DOHH2 (cell line): ENCODE measurements around the gene TRIM68.

ENCODE experiments used
- EZH2phosphoT487 ChIP-seq: fragments of 200-600 bp; sonication (generic); IDR thresholded peaks from 2 replicates; pipeline ENCODE4 v1.6.1; 2017; ENCODE audit warnings: borderline replicate concordance, mild to moderate bottlenecking, antibody characterized with exemption, low read length, moderate library complexity, mixed read lengths
- TF ChIP-seq, protein P1 (sequence below): fragments of 200-600 bp; sonication (generic); IDR thresholded peaks from one replicate; pipeline ENCODE4 v1.5.1; 2014; ENCODE audit warnings: antibody characterized with exemption, mild to moderate bottlenecking, low read depth, low read length; ENCODE audit not compliant: poor library complexity, severe bottlenecking

DNA sequence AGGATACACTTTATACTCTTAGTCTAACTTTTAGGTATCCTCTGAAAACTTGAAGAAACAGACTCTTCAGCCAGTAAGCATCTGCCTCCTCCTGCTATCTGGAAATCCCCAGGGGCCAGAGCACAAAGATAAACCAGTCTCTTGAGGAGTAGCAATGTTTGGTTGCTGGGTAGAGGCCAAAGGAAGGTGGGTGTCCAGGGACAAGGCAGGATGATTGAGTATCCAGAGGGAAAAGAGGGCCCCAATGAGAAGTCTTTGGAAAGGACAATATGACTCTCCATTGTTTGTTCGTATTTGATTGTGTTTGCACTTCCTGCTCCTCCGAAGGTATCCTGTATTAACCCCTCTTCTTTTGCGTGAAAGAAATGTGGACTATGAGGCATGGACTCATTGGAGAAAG, 19.0 kb downstream of the TRIM68 start:
- TF ChIP-seq, protein P1, sequence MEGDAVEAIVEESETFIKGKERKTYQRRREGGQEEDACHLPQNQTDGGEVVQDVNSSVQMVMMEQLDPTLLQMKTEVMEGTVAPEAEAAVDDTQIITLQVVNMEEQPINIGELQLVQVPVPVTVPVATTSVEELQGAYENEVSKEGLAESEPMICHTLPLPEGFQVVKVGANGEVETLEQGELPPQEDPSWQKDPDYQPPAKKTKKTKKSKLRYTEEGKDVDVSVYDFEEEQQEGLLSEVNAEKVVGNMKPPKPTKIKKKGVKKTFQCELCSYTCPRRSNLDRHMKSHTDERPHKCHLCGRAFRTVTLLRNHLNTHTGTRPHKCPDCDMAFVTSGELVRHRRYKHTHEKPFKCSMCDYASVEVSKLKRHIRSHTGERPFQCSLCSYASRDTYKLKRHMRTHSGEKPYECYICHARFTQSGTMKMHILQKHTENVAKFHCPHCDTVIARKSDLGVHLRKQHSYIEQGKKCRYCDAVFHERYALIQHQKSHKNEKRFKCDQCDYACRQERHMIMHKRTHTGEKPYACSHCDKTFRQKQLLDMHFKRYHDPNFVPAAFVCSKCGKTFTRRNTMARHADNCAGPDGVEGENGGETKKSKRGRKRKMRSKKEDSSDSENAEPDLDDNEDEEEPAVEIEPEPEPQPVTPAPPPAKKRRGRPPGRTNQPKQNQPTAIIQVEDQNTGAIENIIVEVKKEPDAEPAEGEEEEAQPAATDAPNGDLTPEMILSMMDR, result no peak
- no peak for TF ChIP-seq EZH2phosphoT487
